Measurements from ENCODE around the gene SLX9. TPM values are rescaled to one million over a fixed set of nuclear protein-coding genes. Genes with fewer than 3 reads are reported as not detected.

The SLX9 gene
- total RNA-seq, 1 donor from 2014 or later = 80.8 TPM

DNA sequence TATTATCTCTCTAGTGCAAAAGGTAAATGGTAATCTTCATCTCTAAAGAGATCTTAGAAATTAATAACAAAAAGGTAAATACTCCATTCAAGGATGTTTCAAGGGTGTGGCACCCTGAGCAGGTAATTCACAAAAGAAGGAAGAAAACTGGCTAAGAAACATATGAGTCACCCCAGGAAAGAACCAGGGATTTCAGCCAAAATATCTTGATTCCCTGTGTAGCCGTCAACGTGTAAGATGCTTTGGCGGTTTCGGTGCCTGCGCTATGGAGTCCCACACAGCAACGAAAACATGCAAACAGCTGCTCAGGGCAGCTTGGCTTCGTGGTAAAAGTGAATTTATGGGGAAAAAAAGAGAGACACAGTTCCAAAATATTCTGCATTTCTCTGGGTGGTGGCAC lies 22.9 kb upstream of the SLX9 start:
- Mint-ChIP-seq H3K27me3 (no peaks in the 10 kb centered on the region), H3K4me1 (peaks cover 63% of the 10 kb centered on the region), H3K4me3 (peak overlapping the region; percentile 94), H3K27ac (peak overlapping the region; percentile 52), H3K9me3 (no peaks in the 10 kb centered on the region), H3K36me3 (ENCODE audit: low read depth) (peaks cover 33% of the 10 kb centered on the region)
- no peak for DNase-seq
- intact Hi-C loops (cut with micrococcal nuclease) = no loop called here

DNA sequence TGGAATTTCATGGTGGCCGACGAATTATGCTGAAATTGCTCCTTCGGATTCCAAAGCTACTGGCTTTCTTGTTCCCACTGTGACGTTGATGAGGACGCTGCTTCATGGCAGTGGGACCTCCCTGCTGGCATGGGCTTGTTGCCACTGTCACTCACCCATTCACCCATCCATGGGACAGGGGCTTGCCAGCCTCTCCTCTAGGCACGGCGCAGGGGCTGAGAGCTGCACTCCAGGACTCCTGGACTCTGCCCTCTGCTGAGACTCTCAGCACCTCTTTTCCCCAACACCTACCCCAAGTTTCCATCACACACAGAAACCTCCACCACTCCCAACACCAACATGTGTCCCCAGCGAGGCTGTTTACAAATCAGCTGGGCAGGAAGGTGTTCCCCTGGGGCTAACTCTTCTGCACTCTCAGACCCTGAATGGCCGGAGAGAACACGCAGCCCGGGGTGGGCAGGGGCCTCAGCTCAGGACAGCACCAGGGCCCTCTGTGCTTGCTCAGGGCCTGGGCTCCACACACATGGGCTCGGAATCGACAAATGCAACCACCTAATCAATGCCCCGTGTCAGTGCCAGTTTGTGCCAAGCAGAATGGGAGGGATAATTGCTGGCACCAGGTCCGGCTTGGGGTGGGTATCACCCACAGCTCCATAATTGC lies 22.3 kb upstream of the SLX9 start:
- peaks cover 63% of the 10 kb centered on the region for H3K4me1 Mint-ChIP-seq
- H3K36me3 Mint-ChIP-seq (ENCODE audit: low read depth) = peaks cover 33% of the 10 kb centered on the region
- H3K4me3 Mint-ChIP-seq = peak overlapping the region; percentile 94
- no peak for DNase-seq
- intact Hi-C loops (cut with micrococcal nuclease) = no loop called here
- peak overlapping the region; percentile 7 for H3K27ac Mint-ChIP-seq
- no peaks in the 10 kb centered on the region for H3K9me3 Mint-ChIP-seq
- no peaks in the 10 kb centered on the region for H3K27me3 Mint-ChIP-seq

DNA sequence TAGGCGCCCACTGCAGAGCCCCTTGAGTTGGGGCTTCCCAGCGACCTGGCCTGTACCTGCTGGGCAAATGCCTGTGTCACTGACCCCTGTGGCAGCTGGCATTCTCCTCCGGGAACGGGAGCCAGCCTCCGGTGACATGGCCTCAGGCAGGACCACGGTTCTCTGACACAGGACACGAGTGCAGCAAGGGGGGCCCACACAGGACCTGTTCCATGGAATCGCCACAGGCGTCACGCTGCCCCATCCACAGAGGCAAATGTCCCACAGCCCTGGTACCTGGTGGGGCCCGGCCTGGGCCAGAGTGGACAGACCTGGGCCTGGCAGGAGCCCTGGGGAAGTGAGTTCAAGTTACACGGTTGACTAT lies 21.7 kb upstream of the SLX9 start:
- intact Hi-C loops (cut with micrococcal nuclease) = no loop called here
- no peaks in the 10 kb centered on the region for H3K27me3 Mint-ChIP-seq
- peak overlapping the region; percentile 84 for H3K27ac Mint-ChIP-seq
- DNase-seq = no peak
- peak overlapping the region; percentile 94 for H3K4me3 Mint-ChIP-seq
- H3K4me1 Mint-ChIP-seq = peaks cover 66% of the 10 kb centered on the region
- H3K36me3 Mint-ChIP-seq (ENCODE audit: low read depth) = peaks cover 36% of the 10 kb centered on the region
- H3K9me3 Mint-ChIP-seq = no peaks in the 10 kb centered on the region

DNA sequence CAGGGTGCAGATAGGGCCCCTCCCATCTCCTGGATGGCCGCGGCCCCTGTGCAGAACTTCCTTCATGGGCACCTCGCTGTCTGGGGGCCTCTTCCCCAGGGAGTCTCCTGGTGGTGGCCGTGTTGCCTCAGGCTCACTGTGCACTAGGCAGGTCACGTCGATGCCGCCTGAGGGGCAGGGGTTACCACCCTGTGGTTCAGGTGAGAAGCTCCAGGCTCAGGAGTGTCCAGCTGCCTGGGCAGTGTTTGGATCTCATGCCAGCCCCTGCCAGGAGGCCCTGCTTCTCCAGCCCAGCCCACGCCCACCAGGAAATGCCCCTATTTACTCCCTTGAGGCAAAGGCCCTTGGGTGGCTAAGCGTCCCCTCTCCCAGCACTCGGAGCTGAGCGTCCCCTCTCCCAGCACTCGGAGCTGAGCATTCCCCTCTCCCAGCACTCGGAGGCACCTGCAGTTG lies 21.2 kb upstream of the SLX9 start:
- H3K4me1 Mint-ChIP-seq = peaks cover 65% of the 10 kb centered on the region
- H3K4me3 Mint-ChIP-seq = peak overlapping the region; percentile 94
- peak overlapping the region; percentile 84 for H3K27ac Mint-ChIP-seq
- no peaks in the 10 kb centered on the region for H3K27me3 Mint-ChIP-seq
- DNase-seq = no peak
- no peaks in the 10 kb centered on the region for H3K9me3 Mint-ChIP-seq
- intact Hi-C loops (cut with micrococcal nuclease) = loop anchor here (1.0 kb wide), 1 partner anchor 9 kb away; no protein-coding TSS in a partner anchor
- peaks cover 38% of the 10 kb centered on the region for H3K36me3 Mint-ChIP-seq (ENCODE audit: low read depth)

DNA sequence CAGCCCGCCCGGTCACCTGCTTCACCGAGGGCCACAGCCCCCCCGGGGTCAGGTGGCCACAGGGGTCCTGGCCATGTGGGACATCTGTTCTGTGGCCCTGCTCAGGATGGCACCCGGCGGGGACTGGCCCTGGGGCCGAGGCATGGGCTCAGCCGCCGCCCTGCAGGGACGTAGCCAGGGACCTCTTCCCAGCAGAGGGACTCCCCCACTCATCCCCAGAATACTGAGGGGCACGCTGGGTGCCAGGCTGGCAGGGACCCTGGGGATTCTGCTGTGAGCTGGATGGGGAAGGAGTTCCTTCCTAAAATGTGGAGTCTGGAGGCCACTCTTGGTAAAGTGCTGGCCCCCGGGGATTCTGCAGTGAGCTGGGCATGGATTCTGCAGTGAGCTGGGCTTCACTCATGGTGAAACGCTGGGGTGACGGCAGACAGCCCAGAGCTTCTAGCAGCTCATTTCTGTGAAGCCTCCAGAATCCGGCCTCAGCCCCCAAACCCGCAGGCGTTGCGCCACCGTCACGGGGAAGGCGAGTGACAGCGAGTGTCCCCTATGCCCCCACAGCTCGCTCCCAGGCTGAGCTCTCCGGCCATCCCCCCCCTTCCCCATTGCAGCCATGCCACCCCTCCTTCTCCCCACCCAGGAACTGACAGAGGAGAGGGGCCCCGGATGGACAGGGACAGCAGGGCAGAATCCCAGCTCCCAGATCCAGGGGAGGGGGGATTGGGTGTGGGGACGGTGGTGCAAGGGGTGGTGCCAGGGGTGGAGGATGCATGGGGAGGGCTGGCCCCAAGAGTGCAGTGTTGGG lies 20.5 kb upstream of the SLX9 start:
- H3K27me3 Mint-ChIP-seq = no peaks in the 10 kb centered on the region
- H3K9me3 Mint-ChIP-seq = no peaks in the 10 kb centered on the region
- peaks cover 35% of the 10 kb centered on the region for H3K36me3 Mint-ChIP-seq (ENCODE audit: low read depth)
- H3K4me3 Mint-ChIP-seq = peak overlapping the region; percentile 94
- intact Hi-C loops (cut with micrococcal nuclease) = loop anchor here (1.0 kb wide), 1 partner anchor 8 kb away; no protein-coding TSS in a partner anchor
- peak; percentile 74 for DNase-seq
- peak overlapping the region; percentile 69 for H3K27ac Mint-ChIP-seq
- peaks cover 66% of the 10 kb centered on the region for H3K4me1 Mint-ChIP-seq

DNA sequence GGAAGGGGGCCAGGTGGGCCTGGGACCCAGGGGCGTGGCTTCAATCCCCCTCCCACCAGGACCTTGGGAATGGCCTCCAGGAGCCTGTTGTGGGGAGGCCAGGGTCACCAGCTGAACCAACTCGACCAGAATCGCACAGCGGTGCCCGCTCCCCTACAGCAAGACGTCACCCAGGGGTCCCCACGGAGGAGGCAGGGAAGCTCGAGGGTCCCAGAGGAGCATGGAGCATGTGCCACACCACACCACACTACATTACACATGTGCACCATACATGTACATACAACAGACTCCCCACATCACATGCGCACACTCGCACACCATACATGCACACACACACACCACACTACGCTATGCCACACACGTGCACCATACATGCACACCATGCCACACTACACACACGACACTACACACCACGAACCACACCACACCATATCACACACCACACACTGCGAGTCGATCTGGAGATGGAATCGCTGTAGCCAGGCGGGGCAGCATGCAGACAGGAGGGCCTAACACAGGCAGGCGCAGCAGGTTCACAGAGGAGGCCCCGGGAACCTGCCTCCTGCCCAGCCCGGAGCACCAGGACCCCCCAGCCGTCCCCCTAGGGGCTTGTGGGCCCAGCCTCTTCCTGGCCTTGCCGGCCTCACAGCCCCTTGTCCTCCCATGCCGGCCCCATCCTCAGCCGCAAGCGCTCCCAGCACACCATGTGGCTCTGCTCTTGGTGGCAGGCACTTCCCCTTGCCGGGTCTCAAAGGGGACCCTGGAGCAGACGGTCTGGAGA lies 19.7 kb upstream of the SLX9 start:
- no peaks in the 10 kb centered on the region for H3K27me3 Mint-ChIP-seq
- peak overlapping the region; percentile 90 for H3K27ac Mint-ChIP-seq
- peak overlapping the region; percentile 94 for H3K4me3 Mint-ChIP-seq
- H3K36me3 Mint-ChIP-seq (ENCODE audit: low read depth) = peaks cover 34% of the 10 kb centered on the region
- DNase-seq = peak; percentile 73
- H3K9me3 Mint-ChIP-seq = no peaks in the 10 kb centered on the region
- intact Hi-C loops (cut with micrococcal nuclease) = loop anchor here (1.0 to 10.0 kb wide), 2 partner anchors 7 to 265 kb away; partner anchors contain the start of genes KRTAP12-3 and KRTAP12-4
- H3K4me1 Mint-ChIP-seq = peaks cover 67% of the 10 kb centered on the region

DNA sequence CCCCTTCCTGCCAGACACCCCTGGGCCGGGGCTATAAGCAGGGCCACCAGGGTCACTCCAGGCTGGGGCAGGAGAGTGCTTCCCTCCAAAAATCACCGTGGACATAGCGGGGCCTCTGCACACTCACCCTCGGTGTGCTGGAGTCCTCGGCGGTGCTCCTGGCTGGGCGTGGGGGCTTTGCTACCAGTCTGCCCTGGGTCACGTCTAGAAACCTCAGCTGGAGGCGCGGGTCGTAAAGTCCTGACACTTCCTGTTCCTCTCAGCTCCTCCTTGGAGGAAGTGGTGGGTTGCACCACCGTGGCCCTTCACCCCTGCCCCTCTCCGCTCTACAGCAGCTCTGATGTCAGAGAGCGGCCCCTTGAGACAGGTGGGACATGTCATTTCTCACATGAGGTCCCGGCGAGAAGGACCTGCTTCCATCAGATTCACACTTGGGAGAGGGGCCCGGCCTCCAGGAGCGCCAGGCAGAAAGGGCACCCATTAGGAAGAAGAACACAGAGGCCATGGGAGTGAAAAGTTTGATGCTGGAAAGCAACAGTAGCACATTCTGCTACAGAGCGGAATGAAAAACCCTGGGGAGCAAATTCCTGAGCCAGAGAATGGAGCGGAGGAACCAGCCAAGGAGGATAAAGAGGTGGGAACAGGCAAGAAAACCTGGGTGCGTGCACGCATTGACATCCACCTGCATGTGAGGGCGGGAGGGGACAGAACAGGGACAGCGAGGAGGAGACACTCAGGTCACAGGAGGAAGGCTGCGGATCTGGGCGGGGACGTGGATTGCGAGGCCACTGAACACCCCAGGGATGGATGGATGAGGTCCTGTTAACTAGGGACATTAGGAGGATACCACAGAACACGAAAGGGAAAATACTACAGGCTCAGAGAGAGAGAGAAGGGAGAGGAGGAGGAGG lies 18.9 kb upstream of the SLX9 start, which contains the start of gene ITGB2:
TSS of gene ITGB2 (minus strand) at position 206 of the 911 bp plus-strand sequence. CDS start 10,117 bp downstream, outside the sequence.
- H3K27me3 Mint-ChIP-seq = no peaks in the 10 kb centered on the region
- H3K9me3 Mint-ChIP-seq = no peaks in the 10 kb centered on the region

DNA sequence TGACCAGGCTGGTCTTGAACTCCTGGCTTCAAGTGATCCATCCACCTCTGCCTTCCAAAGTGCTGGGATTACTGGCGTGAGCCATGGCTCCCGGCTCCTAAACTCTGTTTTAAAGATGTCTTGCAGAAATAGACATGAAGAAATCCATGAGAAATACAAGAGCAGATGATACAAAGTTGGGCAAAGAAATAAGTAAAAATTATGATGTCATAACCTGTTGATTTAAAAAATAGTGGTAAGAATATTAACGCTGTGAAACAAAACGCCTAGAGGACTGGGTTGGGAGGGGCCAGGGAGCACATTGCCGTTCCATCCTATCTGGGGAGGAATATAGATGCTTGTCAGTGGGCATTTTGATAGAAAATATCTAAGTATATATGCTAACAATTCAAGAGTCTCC lies 17.9 kb upstream of the SLX9 start:
- H3K9me3 Mint-ChIP-seq = no peaks in the 10 kb centered on the region
- H3K27me3 Mint-ChIP-seq = no peaks in the 10 kb centered on the region
- peaks cover 25% of the 10 kb centered on the region for H3K36me3 Mint-ChIP-seq (ENCODE audit: low read depth)
- H3K4me1 Mint-ChIP-seq = peaks cover 66% of the 10 kb centered on the region
- H3K27ac Mint-ChIP-seq = peak overlapping the region; percentile 73
- intact Hi-C loops (cut with micrococcal nuclease) = loop anchor here (10.0 kb wide), 1 partner anchor 267 kb away; the partner anchor contains the start of genes KRTAP12-3 and KRTAP12-4
- H3K4me3 Mint-ChIP-seq = peak overlapping the region; percentile 94
- DNase-seq = no peak

More for the DNA sequence above, 18.9 kb upstream of the SLX9 start, which contains the start of gene ITGB2:
- peak; percentile 89 for DNase-seq
- H3K4me3 Mint-ChIP-seq = peak within 1 kb of the TSS; percentile 94
- peak within 1 kb of the TSS; percentile 90 for H3K27ac Mint-ChIP-seq
- intact Hi-C loops (cut with micrococcal nuclease) = loop anchor here (10.0 kb wide), 1 partner anchor 266 kb away; the partner anchor contains the start of genes KRTAP12-3 and KRTAP12-4
- peaks cover 29% of the 10 kb centered on the region for H3K36me3 Mint-ChIP-seq (ENCODE audit: low read depth)
- H3K4me1 Mint-ChIP-seq = peaks cover 65% of the 10 kb centered on the region

DNA sequence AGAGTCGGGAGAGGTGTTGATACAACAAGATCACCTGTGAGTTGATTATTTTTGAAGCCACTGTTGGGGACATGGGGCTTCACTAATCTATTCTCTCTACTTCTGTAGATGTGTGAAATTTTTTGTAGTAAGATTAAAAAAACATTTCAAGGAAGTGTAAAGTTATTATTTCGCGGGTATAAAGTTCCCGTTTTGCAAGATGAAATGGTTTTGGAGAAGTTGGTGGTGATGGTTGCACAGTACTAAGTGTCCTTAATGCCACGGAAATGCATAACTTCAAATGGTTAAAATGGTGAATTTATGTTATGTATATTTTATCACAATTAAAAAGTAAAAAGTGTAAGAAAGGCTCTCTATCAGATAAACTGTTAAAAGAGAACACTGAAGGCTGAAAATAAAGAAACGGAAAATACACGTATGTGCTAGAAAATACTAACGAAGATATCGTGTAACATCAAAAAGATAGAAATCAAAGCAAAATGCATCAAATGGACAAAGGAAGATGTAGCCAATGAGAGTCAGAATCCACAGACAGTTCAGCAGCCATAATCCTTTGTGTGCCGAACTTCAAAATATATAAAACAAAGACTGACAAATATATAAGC lies 16.2 kb upstream of the SLX9 start:
- Mint-ChIP-seq H3K9me3 (no peaks in the 10 kb centered on the region), H3K4me1 (peaks cover 68% of the 10 kb centered on the region), H3K36me3 (ENCODE audit: low read depth) (peaks cover 17% of the 10 kb centered on the region), H3K4me3 (peak overlapping the region; percentile 94), H3K27ac (peak overlapping the region; percentile 99), H3K27me3 (no peaks in the 10 kb centered on the region)
- intact Hi-C loops (cut with micrococcal nuclease) = loop anchor here (10.0 kb wide), 1 partner anchor 269 kb away; the partner anchor contains the start of genes KRTAP12-3 and KRTAP12-4
- no peak for DNase-seq

DNA sequence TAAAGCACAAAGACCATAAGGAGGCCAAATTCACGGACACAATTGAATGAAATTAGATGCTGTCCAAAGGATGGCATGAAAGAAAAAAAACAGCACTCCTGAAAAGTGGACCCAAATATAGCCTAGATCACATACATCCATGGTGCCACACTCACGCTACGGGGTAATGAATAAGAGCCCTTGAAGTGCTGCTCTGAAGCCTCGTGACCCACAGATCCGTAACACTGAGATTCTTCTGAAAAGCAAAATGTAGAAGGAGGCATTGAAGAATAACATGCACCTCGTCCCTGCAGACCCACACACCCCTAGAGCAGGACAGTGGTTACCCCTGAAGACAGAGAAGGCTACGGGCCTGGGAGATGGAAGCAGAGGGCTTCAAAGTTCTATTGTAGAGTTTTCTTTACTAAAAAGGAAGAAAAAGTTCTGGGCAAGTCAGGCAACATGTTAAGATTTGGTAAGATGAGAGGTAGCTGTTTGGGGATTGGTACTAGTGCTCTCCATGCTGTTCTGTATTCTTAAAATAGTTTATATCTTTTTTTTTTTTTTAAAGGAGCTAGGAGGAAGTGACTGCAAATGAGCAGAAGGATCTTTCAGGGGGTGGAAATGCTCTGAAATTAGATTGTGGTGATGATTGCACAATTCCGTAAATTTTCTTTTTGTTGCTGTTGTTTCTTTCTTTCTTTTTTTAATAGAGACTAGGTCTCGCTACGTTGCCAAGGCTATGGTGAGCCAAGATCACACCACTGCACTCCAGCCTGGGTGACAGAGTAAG lies 15.0 kb upstream of the SLX9 start:
- DNase-seq = peak; percentile 74
- H3K4me1 Mint-ChIP-seq = peaks cover 76% of the 10 kb centered on the region
- H3K27me3 Mint-ChIP-seq = no peaks in the 10 kb centered on the region
- H3K4me3 Mint-ChIP-seq = peak overlapping the region; percentile 94
- peaks cover 16% of the 10 kb centered on the region for H3K36me3 Mint-ChIP-seq (ENCODE audit: low read depth)
- no peaks in the 10 kb centered on the region for H3K9me3 Mint-ChIP-seq
- intact Hi-C loops (cut with micrococcal nuclease) = loop anchor here (5.0 to 10.0 kb wide), 3 partner anchors 107 to 270 kb away; partner anchors contain the start of genes KRTAP12-3, KRTAP12-4 and SUMO3
- H3K27ac Mint-ChIP-seq = peak overlapping the region; percentile 99

DNA sequence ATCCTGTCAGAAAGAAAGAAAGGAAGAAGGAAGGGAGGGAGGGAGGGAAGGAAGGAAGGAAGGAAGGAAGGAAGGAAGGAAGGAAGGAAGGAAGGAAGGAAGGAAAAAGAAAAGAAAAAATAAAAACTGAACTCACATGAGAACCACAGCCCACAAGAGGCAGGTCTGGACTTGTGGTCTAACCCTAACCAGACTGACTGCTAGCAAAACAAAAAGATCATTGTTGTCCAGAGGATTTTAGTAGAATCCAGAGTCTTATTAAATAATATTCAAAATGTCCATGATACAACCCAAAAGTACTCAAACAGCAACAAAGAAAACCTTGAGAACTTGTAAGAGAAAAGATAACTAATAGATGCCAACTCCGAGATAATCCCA lies 14.5 kb upstream of the SLX9 start:
- Mint-ChIP-seq H3K27ac (peak overlapping the region; percentile 99), H3K4me1 (peaks cover 81% of the 10 kb centered on the region), H3K27me3 (no peaks in the 10 kb centered on the region), H3K9me3 (no peaks in the 10 kb centered on the region), H3K36me3 (ENCODE audit: low read depth) (peaks cover 14% of the 10 kb centered on the region), H3K4me3 (peak overlapping the region; percentile 94)
- DNase-seq = peak; percentile 76
- intact Hi-C loops (cut with micrococcal nuclease) = loop anchor here (5.0 to 10.0 kb wide), 3 partner anchors 108 to 271 kb away; partner anchors contain the start of genes KRTAP12-3, KRTAP12-4 and SUMO3

Data from activated CD4-positive, alpha-beta T cell treated with anti-CD3 and anti-CD28 coated beads, Interleukin-2, amount 10 ng/mL, durations not matched to agents 24 days and 14 days (primary cell).